ENCODE data around the gene GAK.

Gene GAK

DNA sequence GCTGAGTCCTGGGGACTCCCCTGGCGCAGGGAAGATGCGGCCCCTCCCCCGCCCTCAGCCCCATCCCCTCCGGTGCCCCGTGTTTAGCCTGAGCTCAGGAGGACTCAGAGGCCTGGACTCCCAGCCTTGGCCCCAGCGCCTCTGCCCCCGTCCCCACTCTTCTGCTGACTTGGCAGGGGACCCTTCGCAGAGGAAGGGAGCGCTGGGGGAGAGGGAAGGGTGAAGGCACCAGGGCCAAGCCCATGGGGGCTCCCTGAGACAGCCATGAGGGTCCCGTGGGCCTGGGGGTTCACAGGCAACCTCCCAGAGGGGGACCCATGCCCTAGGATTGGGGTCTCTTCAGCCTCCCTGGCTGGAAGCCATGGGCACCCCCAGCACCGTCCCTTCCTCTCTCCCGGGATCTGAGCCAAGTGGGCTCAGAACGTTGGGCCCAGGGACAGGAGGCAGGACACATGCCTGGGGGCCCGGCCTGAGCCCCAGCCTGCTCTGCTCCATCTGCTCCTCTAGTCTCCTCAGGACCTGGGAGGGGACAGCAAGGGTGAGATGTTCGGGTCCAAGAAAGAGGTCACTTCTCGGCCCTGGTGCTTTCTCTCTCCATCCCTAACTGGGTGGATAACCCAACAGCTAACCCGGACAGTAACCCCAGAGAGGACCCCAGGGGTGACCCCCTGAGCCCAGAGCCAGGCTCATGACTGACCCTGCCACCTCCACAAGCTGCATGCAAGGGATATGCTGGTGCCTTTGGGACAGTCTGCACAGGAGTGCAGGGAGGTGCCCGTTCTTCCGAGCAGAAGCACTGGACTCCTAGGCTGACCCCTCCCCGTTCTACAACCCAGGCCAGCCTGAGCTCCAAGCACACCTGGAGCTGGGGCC is 104.7 kb downstream of the GAK start:
- DNase-seq (ENCODE audit: low read depth), result no peak

DNA sequence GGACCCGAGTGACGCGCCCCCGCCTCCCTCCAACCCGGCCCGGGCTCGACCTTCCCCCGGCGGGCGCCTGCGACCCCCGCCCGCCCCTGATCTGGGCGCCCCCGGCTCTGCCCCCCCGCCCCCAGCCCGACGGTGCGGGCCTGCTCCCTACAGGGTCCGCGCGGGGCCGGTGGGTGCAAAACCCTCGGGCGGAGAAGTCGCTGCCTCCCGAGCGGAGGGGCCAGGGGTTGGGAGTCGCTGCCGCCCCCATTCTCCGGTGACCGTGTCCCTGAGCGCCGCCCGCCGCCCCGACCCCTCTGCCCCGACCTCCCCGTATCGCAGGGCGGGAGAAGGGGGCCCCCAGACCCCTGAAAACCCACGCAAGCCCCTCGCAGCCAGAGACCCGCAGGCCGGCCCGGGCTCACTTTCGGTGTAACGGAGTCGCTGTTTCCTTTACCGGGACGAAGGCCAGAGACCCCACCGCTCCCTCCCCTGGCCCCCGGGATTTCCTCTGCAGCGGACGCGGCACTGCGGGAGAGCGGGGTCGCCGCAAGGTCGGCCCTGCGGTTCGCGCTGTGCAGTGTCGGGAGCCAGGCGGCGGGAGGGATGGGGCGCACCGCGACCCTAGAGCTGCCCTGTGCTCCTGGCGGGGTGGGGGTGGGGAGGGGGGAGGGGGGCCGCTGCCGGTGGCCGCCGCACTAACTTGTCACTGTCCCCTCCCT is 105.5 kb downstream of the GAK start:
- DNase-seq (ENCODE audit: low read depth), result no peak

DNA sequence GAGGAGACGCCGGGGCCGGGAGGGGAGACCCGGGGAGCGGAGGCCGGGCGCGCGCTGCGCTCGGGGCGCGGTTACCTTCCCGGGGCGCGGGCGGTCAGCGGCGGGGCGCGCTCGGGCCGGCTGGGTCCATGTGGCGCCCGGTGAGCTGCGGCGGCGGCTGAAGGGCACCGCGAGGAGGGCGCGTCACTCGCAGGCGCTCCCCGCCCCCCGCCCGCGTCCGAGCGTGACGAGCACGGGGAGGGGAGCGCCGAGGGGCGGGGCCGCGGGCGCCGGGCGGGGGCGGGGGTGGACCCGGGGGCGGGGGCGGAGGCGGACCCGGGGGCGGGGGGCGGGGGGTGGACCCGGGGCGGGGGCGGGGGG is 106.2 kb downstream of the GAK start, which contains the start of gene CPLX1:
Gene CPLX1, minus strand, starts transcription at position 159 of the 360 bp plus-strand sequence. CDS start 1,607 bp downstream, outside the sequence.
- DNase-seq (ENCODE audit: low read depth), result no peak

DNA sequence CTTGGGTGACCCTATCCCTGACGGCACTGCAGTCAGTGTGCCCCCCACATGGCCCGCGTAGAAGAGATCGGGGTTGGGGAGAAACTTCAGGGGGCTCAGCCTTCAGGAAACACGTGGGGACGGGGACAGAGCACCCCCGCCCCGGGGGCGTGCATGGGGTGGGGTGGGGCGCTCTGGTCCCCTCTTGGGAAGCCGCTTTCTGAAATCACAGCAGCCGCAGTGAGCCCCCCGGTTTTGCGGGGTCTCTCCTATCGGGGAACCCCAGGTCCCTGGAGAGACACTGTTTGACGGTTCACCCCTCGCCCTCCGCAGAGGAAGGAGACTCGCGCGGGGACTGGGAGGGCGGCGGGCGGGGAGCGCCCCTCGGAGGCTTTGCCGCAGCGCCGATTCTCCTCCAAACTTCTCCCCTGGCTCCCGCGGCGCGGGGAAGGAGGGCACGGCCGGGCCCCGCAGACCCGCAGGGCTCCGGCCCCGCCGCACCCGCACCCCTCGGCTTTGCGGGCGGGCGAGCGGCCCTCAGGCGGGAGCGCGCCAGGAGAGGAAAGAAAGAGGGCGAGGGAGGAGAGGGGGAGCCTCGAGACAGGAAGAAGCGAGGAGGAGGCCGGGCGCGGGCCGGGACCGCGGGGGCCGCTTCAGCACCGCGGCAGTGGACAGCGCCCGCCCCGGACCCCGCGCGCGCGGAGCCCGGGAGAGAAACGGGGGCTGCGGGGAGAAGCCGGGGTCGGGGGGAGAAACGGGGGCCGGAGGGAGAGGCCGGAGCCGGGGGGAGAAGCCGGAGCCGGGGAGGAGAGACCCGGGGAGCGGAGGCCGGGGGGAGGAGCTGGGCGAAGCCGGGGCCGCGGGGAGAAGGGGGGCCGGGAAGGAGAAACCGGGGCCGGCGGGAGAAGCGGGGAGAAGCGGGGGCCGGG is 106.8 kb downstream of the GAK start:
- DNase-seq (ENCODE audit: low read depth), result peak; percentile 24

DNA sequence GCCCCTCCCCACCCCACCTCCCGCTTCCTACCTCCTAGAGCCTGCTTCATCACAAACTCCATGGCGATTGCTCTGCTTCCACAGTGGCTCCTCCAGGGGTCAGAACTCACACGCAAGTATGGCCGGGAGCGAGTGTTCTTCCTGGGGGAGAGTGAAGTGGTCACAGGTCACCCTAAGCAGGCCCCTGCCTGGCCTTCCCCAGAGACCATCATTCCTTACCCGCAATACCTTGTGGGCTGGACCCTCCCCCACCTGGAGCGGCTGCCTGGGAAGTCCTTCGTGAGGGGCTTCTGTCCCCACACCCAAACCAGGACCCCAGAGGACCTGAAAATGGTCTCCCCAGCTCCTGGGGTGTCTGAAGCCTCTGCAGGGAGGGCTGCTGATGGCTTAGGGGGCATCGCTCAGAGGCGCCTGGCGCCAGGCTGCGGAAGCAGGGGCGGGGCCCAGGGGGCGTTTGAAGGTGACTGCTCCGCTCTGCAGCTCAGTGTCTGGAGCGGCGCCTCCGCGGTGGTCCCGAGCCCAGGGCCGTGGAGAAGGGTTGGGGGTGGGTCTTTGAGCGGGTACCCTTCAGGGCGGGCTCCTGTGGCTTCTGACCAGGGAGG is 107.6 kb downstream of the GAK start:
- DNase-seq (ENCODE audit: low read depth), result no peak

DNA sequence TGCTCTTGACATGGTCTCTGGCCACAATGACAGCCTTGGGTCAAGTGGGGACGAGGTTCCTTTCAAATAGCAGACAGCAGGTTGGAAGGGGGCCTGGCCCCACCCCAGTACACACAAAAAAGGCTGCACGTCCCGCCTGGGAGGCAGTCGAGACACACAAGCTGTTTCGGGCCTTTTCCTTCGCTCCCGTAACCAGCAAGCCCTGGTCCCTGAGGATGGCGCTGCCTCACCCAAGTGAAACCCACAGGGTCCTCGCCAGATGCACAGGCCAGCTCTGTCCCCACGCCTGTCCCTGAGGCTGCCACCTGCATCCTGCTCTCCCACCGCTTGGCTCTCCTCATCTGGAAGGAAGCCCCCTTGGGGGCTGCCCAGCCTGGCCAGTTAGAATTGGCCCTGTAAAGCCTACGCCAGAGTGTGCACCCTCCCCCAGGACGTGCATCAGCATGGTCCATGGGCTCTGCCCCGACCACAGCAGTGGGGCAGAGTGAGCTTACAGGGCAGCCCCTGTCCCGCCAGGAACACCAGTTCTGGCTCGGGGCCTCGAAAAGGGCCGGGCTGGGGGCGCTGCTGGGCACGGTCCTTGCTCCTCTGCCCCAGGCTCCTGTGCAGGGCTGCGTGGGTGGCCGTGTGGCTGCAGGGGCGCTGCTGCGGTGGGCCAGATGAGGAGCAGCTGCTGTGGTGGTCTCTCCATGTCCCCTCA is 108.2 kb downstream of the GAK start:
- DNase-seq (ENCODE audit: low read depth), result no peak

DNA sequence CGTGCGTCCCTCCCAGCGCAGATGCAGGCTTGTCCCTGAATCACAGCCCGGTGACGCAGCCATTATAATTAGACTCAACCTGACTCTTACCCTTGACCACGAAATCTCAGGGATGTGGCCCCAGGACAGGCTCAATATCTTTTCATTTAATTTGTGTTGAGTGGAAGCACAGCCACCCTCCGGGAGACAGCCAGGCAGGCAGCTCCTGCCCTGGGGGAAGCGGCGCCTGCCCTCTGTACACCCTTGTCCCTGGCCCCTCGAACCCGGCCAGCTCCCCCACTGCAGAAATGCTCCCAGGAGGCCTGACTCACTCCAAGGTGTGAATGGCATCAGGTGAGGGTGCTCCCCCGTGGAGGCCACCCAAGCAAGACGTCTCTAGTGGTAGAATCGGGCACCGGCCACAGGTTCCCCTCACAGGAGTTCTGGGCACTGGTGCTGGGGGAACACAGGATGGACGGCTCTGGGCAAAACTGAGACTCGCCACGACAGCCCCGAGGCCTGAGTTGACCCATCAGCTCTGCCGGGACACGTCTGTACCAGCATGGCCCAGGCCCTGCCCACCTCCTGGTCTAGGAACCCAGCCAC is 108.8 kb downstream of the GAK start:
- DNase-seq (ENCODE audit: low read depth), result no peak

DNA sequence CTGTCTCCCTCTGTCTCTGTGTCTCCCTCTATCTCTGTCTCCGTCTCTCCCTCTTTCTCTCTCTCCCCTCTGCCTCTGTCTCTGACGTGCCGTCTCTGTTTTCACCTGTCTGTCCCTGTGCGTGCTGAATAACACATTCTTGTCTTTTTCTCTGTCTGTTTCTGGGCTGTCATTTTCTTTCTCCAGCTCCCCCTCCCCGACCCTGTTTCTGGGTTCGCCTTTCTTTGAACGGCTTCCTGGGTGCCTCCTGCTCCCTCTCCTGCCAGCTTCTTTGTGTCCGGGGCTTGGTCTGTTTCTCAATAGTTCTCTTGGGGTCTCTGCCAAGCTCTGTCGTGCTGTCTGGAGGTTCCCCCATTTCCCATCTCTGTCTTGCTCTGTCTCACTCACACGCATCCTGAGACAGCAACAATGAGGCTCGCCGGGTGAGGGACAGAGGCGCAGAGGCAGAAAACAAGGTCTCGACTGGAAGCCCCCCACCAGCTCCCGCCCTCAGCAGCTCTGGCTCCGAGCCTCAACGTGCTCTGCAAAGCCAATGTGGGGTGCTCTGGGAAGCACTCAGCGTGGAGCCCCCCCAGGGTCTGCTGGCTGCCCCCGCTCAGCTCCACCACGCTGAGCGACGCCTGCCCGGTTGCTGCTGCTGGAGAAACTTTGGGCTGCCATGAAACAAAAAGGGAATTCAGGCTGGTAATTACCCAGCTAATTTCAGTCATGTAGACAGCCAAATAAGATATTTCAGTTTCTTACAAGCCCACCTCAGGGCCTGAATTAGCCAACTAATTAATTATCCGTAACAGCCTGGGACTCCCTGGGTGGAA is 109.5 kb downstream of the GAK start:
- no peak for DNase-seq (ENCODE audit: low read depth)

DNA sequence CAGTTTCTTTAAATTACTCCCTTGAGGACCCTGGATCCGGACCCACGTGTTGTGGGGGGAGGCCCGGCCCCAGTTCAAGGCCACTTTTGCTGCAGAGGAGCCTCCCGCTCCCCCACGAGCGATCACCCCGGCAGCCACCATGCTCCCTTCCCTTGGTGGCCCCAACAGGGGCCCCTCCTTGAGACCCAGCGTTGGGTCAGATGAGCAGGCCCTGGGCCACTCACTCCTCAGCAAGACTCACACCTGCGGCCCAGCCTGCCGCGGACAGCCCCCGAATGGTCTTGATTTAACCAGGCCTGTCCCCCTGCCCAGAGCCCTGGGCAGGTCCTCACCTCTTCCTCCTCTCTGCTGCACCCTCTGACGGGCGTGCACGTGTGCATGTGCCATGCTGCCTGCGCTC is 110.5 kb downstream of the GAK start:
- no peak for DNase-seq (ENCODE audit: low read depth)

DNA sequence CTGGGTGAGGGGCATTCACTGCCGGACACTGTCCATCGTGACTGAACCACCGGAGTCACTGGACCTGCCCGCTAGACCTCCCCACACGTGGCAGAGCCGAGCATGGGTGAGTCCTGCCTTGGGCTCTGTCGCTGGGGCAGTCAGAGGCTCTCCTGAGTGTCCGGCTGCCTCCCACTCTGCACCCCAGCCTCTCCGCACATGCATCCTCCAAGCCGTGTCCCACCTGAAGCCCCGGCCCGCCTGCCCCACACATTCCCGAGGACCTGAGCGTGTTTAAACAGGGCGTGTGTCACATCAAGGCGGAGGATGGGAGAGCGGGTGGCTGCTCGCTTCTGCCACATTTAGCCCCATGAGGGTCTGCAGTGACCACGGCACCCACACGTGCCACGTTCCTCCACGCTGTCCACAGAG is 110.9 kb downstream of the GAK start:
- DNase-seq (ENCODE audit: low read depth), result no peak

DNA sequence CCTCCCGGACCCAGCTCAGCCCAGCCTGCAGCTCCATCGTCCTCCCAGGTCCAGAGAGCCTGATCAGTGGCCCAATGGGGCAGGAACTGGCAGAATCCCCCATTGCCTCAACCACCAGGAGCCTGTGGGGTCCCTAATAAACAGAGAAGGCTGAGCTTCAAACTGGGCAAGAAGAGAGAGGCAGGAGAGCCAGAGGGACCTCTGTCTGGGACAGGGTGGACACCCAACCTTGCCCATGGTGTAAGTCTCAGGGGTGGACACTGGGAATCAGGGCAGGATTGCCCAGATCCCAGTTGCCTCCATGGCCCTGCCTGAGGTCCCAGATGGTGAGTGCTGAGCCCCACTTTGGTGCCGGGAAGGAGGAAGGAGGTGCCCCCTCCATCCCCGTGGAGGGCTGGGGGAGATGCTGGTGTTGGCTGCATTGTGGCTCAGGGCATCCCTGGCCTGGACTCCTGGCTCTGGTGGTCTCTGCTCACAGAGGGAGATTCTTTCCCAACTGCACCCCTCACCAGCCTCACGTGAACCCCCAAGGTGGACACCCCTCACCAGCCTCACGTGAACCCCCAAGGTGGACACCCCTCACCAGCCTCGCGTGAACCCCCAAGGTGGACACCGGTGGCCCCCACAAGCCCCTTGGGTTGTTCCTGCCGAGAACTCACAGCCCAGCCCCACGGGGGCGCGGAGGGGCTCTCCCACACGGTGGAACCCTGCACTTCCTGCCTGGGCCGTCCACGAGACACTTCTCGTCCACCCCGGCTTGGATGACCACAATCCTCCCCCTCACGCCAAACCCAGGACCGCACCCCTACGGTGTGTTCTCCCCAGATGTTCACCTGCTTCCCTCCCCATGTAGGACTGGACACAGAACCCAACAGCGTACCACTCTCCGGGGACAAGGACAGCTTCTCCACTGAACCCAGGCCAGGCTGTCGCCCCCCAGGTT is 111.6 kb downstream of the GAK start:
- no peak for DNase-seq (ENCODE audit: low read depth)

DNA sequence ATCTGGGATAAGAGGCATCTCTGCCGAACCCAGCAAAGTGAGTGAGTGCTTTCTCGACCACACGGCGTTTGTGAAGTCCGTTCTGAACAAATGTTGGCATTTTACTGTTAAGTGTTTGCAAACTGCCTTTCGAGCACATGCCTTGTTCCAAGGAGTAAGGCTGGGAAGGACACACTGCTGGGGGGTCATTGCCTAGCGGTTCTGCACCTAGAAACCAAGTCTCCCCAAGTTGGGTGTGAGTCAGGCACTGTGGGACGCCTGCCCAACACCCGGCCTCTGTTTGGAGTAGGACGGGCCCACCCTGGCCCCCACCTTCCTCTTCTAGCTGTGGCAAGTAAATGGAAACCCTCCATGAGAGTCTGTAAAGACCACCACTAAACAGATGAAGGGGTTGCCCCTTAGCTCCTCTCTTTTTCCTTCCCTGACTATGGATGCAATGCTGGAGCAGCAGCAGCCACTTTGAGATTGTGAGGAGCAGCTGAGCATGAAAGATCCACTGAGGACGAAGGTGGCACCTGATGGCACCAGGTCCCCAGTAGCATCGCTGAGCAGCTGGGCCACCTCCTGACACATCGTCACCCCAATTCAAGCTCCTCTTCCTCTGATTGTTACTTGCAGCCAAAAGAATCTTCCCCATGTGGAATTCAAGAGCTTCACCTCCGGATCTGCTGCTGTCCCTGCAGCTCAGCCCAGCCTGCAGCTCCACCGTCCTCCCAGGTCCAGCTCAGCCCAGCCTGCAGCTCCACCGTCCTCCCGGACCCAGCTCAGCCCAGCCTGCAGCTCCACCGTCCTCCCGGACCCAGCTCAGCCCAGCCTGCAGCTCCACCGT is 112.5 kb downstream of the GAK start:
- DNase-seq (ENCODE audit: low read depth), result no peak

DNA sequence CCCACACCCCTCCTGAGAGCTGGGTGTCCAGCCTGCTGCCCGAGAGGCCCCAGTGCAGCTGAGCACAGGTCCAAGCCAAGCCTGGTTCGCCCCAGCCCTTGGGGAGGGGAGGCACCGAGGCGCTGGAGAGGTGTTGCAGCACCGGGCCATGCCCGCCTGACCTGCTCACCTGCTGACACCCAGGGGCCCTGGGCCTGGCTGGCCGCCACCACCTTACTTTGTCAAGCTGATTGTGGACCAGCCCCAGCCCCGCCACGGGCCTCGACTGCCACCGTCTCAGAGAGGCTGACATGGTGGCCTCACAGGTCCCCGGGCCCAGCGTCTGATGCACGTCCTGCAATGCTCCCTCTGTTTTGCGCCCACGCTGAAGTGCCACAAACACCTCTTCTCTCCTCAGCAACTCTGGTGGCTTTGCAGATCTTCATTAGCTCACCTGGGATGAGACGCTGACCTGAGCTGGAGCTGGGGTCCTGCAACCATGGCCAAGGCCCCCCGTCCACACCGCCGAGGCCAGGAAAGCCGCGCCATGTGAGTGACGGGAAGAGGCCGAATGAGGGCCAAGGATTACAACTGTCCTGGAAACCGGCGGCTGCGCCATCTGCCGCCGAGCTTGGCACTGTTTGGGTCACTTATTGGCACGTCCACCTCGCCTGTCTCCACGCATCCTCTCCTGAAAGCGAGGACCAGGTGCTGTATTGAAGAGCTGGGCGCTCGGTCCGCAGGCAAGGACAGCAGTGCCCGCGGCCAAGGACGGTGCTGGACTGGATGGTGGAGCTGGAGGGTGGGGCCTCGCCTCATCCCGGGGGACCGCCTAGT is 113.8 kb downstream of the GAK start:
- DNase-seq (ENCODE audit: low read depth), result no peak

DNA sequence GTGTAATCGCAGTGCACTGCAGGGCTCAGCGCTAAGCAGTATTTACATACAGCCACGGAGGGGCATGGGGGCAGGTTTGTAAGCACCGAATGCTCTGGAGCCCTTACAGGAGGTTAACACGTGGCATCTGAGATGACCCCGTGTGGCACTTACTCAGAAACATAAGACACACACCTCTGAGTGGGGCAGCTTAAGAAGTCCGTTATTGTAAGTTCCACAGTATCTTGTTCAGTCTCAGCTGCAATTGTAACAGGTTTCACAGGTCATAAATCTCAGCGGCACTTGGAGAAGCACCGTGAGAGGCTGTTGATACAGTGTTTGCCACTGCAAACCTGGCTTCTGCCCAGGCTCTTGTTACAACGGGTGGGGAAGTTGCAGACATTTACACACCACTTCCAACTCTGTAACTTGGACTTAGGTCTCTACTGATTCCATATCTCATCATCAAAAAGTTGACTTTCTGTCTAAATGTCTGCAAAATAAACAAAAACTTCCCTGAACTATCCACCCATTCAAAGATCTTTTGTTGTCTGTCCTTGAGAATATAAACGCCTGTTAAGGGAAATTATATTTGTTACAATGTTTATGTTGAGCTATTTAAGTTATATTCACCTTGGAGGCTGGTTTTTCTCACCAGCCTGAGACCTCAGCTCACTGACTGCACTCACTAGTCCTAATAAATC is 116.5 kb downstream of the GAK start:
- no peak for DNase-seq (ENCODE audit: low read depth)

DNA sequence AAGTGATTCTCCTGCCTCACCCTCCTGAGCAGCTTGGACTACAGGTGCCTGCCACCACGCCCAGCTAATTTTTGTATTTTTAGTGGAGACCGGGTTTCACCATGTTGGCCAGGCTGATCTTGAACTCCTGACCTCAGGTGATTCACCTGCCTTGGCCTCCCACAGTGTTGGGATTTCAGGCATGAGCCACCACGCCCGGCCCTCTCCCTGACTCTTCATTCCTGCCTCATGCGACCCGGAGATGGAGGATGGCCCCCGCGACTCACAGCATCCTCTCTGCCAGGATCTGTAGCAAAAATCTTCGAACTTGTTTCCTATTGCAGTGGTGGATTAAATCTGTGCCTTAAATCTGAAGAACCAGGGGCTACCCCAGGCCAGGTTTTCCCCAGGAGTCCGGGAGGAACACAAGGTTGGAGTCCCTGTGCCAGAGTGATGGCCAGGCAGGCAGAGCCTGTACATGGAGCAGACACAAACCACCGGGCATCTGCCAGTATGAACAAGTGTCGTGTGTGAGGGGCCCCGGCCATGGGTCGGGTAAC is 117.7 kb downstream of the GAK start:
- no peak for DNase-seq (ENCODE audit: low read depth)

DNA sequence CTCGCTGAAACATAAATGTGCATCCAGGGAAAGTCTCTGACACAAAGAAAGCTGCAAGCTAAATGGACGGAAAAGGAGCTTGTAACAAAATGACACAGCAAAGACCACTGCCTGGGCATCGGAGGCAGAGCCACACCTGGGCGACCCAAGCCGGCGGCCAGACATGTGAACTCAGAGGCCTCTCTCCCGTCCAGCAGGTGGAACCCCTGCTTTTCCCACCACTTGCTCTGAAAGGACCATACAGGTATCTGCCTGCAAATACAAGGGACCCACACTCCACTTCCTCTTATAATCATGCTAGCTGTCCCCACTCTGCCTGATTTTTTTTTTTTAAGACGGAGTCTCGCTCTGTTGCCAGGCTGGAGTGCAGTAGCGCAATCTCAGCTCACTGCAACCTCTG is 118.2 kb downstream of the GAK start:
- DNase-seq (ENCODE audit: low read depth), result no peak
